Subcutaneous adipose tissue (tissue), 4 donors: Measurements from ENCODE around the gene MSRB1. TPM values are rescaled to one million over a fixed set of nuclear protein-coding genes. Genes with fewer than 3 reads are reported as not detected.

ENCODE experiments used
- total RNA-seq, 4 donors: library from RNA; depleted of rRNA; stranded (reverse); fragments of >200 nt; gene quantifications; one replicate each; pipeline ENCODE4 v1.1.0, GENCODE V29; 2016
- TF ChIP-seq, protein P1 (sequence below): fragments of 450-650 bp; IDR thresholded peaks from one replicate; pipeline ENCODE4 v1.5.1; 2016; ENCODE audit warnings: low read depth, mild to moderate bottlenecking, control low read depth, antibody characterized with exemption, moderate library complexity

MSRB1 gene
- total RNA-seq, 4 donors from 2014 or later = 11.2 to 30.0 (median 18.1) TPM

DNA sequence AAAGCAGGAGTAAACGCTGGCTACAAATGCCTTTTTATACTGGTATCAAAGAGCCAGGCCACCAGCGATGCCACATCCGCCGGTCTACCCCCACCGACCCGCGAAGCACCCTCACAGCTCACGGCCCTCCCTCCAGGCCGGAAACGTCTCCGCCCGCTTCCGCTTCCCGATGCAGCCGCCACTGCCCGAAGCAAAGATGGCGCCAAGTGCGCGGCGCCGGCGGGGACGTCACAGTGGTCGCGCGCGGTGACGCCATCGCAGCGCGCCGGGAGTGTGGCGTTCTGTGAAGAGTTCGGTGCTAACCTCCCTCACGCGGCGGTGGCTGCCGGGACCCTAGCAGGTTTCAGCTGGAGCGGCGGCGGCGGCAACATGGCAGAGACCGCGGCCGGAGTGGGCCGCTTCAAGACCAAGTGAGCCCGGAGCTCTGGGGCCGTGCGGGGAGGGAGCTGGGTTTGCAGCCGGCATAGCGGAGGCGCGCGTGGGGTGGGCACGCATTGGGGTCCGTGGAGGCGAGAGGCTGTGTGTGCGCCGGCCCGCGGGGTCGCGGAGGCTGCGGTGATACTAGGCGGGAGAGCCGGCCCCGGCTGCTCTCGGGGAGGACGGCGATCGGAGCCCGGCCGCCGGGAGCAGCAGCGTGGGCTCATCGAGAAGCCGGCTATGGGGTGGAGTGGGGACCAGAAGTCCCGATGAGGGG is 28.9 kb upstream of the MSRB1 start, which contains the start of gene TBL3:
Gene TBL3 (plus strand): TSS at position 258 of the 694 bp plus-strand sequence. CDS start 112 bp downstream, at position 370.
- TF ChIP-seq, protein P1, sequence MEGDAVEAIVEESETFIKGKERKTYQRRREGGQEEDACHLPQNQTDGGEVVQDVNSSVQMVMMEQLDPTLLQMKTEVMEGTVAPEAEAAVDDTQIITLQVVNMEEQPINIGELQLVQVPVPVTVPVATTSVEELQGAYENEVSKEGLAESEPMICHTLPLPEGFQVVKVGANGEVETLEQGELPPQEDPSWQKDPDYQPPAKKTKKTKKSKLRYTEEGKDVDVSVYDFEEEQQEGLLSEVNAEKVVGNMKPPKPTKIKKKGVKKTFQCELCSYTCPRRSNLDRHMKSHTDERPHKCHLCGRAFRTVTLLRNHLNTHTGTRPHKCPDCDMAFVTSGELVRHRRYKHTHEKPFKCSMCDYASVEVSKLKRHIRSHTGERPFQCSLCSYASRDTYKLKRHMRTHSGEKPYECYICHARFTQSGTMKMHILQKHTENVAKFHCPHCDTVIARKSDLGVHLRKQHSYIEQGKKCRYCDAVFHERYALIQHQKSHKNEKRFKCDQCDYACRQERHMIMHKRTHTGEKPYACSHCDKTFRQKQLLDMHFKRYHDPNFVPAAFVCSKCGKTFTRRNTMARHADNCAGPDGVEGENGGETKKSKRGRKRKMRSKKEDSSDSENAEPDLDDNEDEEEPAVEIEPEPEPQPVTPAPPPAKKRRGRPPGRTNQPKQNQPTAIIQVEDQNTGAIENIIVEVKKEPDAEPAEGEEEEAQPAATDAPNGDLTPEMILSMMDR = no peak

DNA sequence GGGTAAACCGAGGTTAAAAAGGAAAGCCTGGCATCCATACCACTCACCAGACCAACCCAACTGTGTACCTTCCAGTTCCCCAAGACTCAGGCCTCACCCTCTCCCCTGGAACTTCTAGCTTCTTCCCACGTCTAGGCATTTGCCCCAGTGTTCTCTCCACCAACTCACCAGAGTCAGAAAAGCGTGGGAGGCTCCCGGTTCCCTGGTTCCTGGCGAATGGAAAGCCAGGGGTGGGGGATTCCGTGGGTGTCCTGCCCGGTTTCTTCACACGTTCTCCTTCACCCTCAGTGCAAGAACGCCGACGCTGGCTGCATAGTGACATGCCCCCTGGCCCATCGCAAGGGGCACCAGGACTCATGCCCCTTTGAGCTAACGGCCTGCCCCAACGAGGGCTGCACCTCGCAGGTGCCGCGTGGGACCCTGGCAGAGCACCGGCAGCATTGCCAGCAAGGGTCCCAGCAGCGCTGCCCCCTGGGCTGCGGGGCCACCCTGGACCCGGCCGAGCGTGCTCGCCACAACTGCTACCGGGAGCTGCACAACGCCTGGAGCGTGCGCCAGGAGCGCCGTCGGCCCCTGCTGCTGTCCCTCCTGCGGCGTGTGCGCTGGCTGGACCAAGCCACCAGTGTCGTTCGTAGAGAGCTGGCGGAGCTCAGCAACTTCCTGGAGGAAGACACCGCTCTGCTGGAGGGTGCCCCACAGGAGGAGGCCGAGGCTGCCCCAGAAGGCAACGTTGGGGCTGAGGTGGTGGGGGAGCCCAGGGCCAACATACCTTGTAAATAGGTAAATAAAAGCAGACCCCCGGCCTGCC is 25.4 kb upstream of the MSRB1 start:
- TF ChIP-seq, protein P1 = no peak

DNA sequence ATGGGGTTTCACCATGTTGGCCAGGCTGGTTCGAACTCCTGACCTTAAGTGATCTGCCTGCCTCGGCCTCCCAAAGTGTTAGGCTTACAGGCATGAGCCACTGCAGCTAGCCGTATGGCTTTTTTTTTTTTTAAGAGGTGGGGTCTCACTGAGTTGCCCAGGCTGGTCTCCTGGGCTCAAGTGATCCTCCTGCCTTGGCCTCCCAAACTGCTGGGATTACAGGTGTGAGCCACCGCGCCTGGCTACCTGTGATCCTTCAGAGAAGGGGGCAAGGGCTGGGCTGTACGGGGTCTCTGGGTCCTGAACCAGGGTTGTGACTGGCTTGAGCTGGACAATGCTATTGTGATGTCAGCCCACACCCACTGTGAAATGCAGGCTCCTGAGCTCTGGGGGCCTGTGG is 23.5 kb upstream of the MSRB1 start, which contains the start of gene RNF151:
Gene RNF151 (plus strand): TSS at position 397 of the 400 bp plus-strand sequence. CDS start 26 bp downstream, outside the sequence.
- TF ChIP-seq, protein P1 = no peak

DNA sequence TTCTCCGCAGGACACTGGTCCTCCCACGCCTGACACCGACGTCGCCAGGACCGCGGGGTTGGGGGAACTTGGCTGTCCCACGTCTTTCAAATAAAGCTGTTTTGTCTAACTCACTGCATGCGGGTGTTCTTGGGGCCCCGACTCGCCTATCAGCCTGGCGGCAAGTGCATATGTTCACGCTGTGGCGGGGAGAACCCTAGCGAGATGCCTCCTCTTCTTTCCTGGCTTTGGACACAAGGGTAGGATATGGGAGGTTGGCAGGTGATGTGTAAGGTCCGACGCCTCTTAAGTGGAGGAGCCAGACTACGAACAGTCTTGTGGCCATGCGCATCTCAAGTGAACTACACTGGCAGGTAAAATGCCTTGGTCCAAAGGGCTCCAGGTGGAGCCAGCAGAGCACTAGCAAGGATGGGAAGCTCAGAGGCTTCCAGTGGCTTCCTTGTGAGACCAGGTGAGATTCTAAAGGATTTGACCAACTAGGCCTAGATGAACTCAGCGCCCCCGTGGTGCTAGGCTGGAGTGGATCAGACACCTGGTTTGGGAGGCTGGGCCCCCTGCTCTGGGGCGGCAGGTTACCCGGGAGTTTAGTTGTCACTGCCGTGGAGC is 22.5 kb upstream of the MSRB1 start:
- TF ChIP-seq, protein P1 = no peak

DNA sequence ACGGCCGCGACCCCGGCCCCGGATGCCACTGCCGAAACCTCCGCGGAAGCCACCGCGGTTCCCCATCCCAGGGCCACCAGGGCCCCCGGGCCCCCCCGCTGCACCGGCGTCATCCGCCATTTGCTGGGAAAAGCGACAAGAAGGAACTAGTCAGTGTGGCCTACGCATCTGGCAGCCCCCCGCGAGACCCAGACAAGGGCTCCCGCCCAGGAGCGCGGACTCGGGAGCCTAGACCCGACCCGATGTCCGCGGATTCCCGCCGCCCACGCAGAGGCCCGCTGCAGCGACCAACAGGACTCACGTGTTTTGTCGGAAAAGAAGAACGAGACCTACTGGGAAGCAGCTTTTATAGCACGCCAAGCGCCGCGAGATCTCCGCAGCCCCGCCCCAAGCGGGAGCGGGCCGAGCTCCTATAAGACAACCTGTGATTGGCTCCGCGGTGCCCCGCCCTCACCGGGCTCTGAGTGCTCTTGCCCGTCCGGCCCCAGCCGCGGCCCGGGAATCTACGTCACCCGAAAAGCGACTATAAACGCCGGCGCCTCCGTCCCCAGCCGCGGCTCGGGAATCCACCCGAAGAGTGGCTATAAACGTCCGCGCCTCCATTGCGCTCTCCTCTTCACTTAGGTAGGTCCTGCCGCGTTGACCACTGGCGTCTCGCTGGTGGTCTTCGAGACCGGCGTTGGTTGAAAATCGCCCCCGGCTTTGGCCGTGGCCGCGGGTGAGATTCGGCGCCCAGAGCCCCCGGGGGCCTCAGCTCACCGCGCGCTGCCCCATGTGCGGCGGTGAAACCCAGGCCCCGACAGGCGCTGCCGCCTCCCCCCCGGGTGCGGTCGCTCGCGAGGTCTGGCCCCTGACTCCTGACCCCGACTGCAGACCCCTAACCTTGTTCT is 21.8 kb upstream of the MSRB1 start, which contains the start of gene RPS2:
Gene RPS2 (minus strand): TSS at position 321 of the 890 bp plus-strand sequence. CDS start 201 bp downstream, at position 120.
- TF ChIP-seq, protein P1 = no peak

DNA sequence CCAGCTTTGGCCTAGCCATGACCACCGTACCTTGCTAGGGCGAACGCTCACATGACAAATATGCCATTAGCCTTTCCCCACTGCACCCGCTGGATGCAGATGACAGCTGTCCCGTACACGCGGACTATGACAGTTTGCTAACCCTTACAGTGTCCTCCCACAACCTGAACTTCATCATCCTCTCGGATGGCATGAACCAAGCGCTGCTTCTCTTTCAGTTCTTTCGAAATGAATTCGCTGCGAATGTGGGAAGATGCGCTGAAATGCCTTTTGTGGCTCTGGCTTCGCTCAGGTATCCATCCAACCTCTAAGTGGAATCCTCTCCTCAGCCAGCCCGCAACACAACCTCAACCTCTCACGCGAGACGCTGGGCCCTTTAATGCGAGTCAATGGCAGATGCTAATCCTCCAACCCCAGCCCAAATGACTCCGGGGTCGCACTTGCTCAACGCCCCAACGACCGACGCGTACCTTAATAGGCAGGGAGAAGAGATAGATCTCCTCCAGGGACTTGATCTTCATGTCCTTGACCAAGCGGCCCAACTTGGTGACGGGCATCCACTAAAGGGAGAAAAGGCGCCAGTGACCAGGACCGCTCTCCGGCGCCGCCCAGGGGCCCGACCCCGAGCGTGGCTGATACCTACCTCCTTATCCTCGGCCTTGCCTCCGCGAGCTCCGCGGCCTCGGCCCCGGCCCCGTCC is 21.0 kb upstream of the MSRB1 start:
- TF ChIP-seq, protein P1 = no peak
